GM19351 (cell line): ENCODE data around the gene WASHC2A.
A peak's percentile ranks its signal among the peaks of the same experiment; 100 is the strongest.
"Not testable (repeated sequence)": the region's sequence is repeated elsewhere in the genome, so short reads cannot be mapped to it uniquely, and the experiment has no call there.

Experiments
- ATAC-seq: cut with Tn5 transposase; IDR thresholded peaks from one replicate; pipeline ENCODE4 v1.9.1; 2021; ENCODE audit warnings: mild to moderate bottlenecking, moderate library complexity; ENCODE audit not compliant: unreplicated experiment

The WASHC2A gene

GRCh38 chr10:50067546-50068351, at the start of gene WASHC2A:
TSS of gene WASHC2A (plus strand) at chr10:50067954. CDS start at chr10:50068006, 52 bp downstream.
- peak; percentile 88 for ATAC-seq

- not testable (repeated sequence) for ATAC-seq
These were observed 48.5 kb upstream of the WASHC2A start for GRCh38 chr10:50019279-50019678.

- not testable (repeated sequence) for ATAC-seq
These were observed 47.2 kb upstream of the WASHC2A start for GRCh38 chr10:50020451-50021024.

- ATAC-seq = no peak
These were observed 46.1 kb upstream of the WASHC2A start for GRCh38 chr10:50021646-50022045.

- not testable (repeated sequence) for ATAC-seq
These were observed 42.9 kb upstream of the WASHC2A start for GRCh38 chr10:50024716-50025383.

GRCh38 chr10:50025627-50026026, 42.1 kb upstream of the WASHC2A start:
- no peak for ATAC-seq

GRCh38 chr10:50027195-50027594, 40.6 kb upstream of the WASHC2A start:
- ATAC-seq = no peak

GRCh38 chr10:50033481-50033880, 34.3 kb upstream of the WASHC2A start:
- ATAC-seq = no peak

- not testable (repeated sequence) for ATAC-seq
These were observed 32.4 kb upstream of the WASHC2A start for GRCh38 chr10:50035337-50035736.

GRCh38 chr10:50044941-50045664, 22.7 kb upstream of the WASHC2A start:
- ATAC-seq = no peak

- ATAC-seq = not testable (repeated sequence)
These were observed 21.3 kb upstream of the WASHC2A start for GRCh38 chr10:50046457-50046856.

GRCh38 chr10:50047594-50047993, 20.2 kb upstream of the WASHC2A start:
- ATAC-seq = not testable (repeated sequence)

GRCh38 chr10:50051995-50052660, 15.6 kb upstream of the WASHC2A start:
- peak; percentile 47 for ATAC-seq

GRCh38 chr10:50052778-50053376, 14.9 kb upstream of the WASHC2A start:
- ATAC-seq = not testable (repeated sequence)

- not testable (repeated sequence) for ATAC-seq
These were observed 12.1 kb upstream of the WASHC2A start for GRCh38 chr10:50055494-50056292.

- not testable (repeated sequence) for ATAC-seq
These were observed 11.1 kb upstream of the WASHC2A start for GRCh38 chr10:50056654-50057053.

GRCh38 chr10:50058727-50059126, 9.0 kb upstream of the WASHC2A start:
- ATAC-seq = not testable (repeated sequence)

- ATAC-seq = not testable (repeated sequence)
These were observed 7.8 kb upstream of the WASHC2A start for GRCh38 chr10:50059946-50060345.

- not testable (repeated sequence) for ATAC-seq
These were observed 6.2 kb upstream of the WASHC2A start for GRCh38 chr10:50061548-50061947.
